HG03103 (cell line): Measurements from ENCODE around the gene KCNMA1.
A peak's percentile ranks its signal among the peaks of the same experiment; 100 is the strongest.

Experiments
- ATAC-seq: cut with Tn5 transposase; IDR thresholded peaks from one replicate; pipeline ENCODE4 v1.9.1; 2021; ENCODE audit warnings: low read depth; ENCODE audit not compliant: unreplicated experiment

KCNMA1 gene

DNA sequence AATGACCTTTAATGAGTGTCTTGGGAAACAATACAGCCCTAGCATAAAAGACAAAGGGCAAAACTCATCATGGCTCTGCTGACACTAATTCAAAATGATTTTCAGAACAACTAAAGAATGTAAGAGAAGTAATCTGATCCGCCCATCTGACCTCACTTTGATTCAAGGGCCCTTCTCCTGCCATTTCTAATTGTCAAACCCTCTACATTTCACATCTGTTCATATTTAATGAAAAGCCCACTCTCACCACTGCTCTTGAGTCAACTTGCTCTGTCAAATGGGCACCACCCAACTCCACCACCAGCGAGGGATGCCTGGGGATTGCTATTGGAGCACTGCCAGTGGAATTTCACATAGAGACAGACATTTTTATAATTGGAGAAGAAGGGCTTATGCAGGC, 639.2 kb downstream of the KCNMA1 start:
- ATAC-seq: no peak

DNA sequence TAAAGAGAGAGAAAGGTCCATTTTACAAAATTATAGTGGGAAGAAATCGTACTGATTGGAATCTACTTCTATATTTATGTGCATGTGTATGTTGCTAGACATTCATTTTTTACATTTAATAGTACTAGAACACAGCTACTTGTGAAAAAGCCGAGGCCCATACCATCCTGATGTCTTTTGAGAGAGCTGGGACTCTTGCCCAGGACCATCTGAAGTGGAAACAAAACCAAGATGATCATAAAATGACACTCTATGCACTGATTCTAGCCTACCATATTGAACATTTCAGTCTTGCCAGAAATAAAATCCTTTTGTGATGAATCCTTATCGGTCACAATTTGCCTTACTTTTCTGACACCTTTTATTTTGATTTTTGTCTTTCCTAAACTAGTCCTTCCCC, 640.0 kb downstream of the KCNMA1 start:
- no peak for ATAC-seq

GRCh38 chr10:76995023-76995422, 642.6 kb downstream of the KCNMA1 start:
- ATAC-seq: no peak

DNA sequence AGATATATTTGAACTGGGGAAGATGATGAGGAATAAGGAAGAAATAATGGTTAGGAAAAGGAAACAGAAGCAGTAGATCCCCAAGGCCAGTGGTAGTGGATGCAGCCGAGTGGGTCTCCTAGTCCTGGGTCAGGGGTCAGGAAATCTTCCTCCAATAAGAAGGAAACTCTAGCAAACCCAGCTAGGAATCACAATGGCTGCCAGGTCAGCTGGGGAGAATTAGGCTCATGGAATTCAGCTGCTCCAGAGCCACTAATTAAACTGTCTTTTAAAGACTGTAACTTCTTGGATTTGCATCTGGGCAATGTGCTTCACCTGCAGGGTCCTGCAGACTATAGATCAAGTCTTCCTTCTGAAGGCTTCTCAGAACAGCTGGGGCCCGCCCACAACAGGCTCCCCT, 644.4 kb downstream of the KCNMA1 start:
- ATAC-seq: no peak

DNA sequence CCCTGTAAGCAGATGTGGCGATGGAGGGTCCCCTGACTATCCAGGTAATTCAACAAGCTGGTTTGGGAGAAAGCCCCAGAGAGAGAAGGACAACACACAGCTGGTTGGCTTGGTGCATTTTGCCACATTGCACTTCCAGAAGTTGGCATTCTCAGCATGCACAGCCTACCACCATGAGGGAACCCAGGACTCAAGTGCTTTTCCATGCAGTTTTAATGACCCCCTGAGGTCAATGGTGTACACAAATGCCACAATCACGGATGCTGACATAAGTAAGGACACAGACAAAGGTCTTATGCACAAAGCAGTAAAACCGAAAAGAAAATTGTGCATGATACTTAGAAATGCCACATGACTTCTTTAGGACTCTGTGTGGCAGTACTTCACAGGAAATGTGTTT, 645.1 kb downstream of the KCNMA1 start:
- ATAC-seq: no peak

GRCh38 chr10:76991621-76992020, 646.0 kb downstream of the KCNMA1 start:
- no peak for ATAC-seq

GRCh38 chr10:76990561-76990960, 647.0 kb downstream of the KCNMA1 start:
- no peak for ATAC-seq

GRCh38 chr10:76984559-76985443, 652.8 kb downstream of the KCNMA1 start:
- ATAC-seq: peak; percentile 84

DNA sequence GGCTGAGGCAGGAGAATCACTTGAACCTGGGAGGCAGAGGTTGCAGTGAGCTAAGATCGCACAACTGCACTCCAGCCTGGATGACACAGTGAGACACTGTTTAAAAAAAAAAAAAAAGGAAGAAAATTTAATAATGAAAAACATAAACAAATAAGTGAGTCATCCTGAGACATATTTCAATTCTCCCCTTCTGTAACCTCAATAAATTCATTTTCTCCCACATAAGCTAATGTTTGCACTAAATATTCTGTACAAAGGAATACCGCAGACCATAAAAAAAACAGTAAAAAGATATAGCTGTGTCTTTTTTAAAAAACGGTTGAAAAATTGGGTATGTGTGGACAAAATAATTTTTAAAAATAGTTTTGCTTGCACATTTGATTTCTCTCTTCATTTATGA, 654.0 kb downstream of the KCNMA1 start:
- ATAC-seq: no peak

GRCh38 chr10:76982671-76983070, 654.9 kb downstream of the KCNMA1 start:
- no peak for ATAC-seq

- no peak for ATAC-seq
These were observed 656.4 kb downstream of the KCNMA1 start for GRCh38 chr10:76981251-76981650.

- ATAC-seq: no peak
These were observed 659.7 kb downstream of the KCNMA1 start for GRCh38 chr10:76977901-76978300.

GRCh38 chr10:76977046-76977445, 660.6 kb downstream of the KCNMA1 start:
- ATAC-seq: no peak

GRCh38 chr10:76976142-76976541, 661.5 kb downstream of the KCNMA1 start:
- ATAC-seq: no peak

GRCh38 chr10:76975126-76975525, 662.5 kb downstream of the KCNMA1 start:
- no peak for ATAC-seq

DNA sequence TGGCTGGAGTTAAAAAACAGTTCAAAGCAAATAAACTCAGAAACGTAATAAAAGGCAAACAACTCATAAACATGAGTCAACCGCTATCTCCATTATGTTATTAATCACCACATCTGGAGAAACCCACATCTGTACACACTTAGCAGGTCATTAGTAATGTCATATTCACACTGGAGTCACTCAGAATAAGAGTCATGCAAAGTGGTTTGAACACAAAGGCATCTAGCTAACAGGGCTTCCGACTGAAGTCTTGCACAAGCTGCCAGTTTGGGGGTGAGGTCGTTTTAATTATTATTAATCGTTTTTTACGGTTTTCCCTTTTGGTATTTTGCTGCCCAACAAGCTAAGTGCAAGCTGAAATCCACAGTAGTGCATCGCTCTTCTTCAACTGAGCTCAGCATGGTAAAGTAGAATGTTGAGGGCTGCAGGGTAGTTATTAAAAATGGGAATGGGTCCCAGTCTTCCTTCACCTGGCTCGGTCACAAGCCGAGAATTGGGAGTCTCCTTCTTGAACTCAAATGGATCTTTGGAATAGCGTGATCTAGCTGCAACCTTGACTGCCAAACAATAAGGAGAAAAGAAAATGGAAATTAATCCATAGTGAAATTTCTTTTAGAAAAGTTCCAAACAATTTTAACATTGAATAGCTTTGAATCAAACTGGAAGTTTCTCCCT, 663.5 kb downstream of the KCNMA1 start:
- ATAC-seq: no peak

- ATAC-seq: no peak
These were observed 664.3 kb downstream of the KCNMA1 start for GRCh38 chr10:76973091-76974016.

- no peak for ATAC-seq
These were observed 665.1 kb downstream of the KCNMA1 start for GRCh38 chr10:76972541-76972940.

DNA sequence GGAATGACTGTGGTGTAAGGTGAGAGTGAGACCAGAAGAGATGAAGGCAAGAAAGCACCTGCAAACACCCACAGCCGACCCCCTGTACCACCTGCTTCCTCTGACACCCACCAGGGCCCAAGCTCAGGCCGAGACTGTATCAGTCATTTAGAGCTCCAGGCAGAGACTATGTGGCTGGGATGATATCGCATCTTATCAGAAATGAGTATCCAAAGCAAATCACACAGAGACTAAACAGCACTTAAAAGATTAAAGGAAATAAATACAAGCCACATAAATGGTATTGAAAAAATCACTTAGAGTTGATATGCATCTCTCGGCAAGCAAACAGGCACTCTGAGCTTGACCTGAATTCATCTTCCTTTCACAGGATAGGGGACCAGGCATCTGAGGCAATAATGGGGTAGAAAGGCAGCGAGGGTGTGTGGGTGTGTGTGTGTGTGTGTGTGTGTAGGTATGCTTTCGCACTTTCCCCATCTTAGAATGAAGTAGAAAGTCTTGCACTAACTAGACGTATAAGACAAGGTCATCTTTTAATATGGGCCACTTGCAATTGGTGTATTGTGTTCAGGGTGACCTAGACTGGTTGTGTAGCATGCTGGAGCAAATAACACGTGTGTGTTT, 665.9 kb downstream of the KCNMA1 start:
- ATAC-seq: no peak

DNA sequence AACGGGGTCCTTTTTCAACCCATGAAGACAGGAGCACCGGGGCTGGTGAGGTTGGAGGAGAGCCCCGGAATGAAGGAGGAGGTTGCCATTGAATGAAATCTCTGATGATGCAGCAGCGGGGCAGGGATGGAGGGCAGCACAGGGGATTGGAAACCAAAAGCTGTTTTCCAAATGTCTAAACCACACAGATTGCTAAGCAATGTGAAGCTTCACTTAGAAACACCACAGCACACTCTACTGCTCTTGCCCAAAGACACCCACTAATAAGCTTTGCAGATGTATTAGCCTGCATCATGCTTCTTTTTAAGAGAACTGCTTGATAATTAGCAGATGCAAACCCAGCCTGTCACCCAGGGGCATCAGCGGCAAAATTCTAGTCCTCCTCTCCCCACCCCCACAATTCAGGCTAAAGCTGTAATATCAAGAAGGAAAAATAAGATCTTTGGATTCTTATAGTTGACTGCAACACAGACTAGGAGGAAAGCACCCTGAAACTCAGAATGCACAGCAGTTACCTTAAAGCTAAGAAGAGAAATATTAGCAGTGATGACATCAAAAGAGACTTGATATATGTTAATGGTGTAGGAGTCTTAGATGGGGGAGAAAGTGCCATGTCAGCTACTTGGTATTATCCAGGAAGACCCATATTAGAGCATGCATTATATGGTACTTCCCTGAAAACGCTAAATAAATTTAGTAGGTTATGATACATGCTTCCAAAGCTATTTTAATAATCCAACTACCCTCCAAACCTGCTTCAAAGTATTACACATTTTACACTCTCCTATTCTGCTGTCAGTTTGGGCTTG, 666.7 kb downstream of the KCNMA1 start:
- ATAC-seq: no peak
